22Rv1 (cell line): ENCODE data around the gene MTHFR.

Source experiments
- H3K27ac ChIP-seq: fragments of 450-650 bp; 2 replicates; pipeline ENCODE4 v1.5.1; 2017
- ZFX ChIP-seq: fragments of 450-650 bp; IDR thresholded peaks from 2 replicates; pipeline ENCODE4 v1.6.1; 2017; ENCODE audit warnings: antibody characterized with exemption, borderline replicate concordance
- TF ChIP-seq, protein P1 (sequence below): fragments of 450-650 bp; IDR thresholded peaks from 2 replicates; pipeline ENCODE4 v1.5.1; 2017; ENCODE audit warnings: mild to moderate bottlenecking

Gene MTHFR

DNA sequence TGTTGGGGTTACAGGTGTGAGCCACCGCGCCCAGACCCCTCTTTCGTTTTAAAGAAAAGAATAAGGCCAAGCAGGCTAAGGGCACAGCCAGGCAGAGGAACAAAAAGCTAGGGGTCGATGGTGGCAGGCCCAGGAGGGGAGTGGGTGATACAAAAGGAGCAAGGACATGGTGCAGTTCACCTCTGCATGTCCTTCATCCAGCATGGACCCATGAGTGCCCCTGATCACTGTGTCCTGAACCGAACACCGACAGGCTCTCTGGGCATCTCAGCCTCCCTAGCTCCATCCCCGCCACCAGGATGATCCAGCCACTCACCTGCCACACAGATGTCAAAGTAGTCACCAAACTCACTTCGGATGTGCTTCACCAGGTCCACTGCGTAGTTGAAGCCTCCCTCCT, 5.9 kb downstream of the MTHFR start:
- no peak for TF ChIP-seq ZFX
- TF ChIP-seq, protein P1, sequence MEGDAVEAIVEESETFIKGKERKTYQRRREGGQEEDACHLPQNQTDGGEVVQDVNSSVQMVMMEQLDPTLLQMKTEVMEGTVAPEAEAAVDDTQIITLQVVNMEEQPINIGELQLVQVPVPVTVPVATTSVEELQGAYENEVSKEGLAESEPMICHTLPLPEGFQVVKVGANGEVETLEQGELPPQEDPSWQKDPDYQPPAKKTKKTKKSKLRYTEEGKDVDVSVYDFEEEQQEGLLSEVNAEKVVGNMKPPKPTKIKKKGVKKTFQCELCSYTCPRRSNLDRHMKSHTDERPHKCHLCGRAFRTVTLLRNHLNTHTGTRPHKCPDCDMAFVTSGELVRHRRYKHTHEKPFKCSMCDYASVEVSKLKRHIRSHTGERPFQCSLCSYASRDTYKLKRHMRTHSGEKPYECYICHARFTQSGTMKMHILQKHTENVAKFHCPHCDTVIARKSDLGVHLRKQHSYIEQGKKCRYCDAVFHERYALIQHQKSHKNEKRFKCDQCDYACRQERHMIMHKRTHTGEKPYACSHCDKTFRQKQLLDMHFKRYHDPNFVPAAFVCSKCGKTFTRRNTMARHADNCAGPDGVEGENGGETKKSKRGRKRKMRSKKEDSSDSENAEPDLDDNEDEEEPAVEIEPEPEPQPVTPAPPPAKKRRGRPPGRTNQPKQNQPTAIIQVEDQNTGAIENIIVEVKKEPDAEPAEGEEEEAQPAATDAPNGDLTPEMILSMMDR: no peak

DNA sequence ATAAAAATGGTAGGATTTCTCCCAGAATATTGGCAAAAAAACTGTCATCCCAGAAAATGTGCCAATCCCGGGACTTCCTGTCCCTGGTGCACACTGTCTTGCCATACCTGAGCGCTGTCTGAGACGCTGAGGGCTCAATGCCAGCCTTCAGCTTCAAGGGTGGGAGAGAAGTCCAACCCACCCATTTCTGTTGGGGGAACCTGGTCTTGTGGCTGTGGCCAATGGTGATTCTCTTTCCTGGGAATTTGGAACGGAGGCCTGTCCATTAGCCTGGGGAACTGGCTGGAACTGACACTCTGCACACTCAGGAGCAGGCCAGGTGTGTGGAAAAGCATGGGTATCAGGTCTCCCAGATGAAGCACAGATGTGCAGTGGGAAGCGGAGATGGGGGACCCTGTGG, 6.7 kb downstream of the MTHFR start:
- H3K27ac ChIP-seq: no peak overlapping the region
- TF ChIP-seq, protein P1: no peak
- no peak for TF ChIP-seq ZFX

More for the DNA sequence above, 5.9 kb downstream of the MTHFR start:
- H3K27ac ChIP-seq: no peak overlapping the region

DNA sequence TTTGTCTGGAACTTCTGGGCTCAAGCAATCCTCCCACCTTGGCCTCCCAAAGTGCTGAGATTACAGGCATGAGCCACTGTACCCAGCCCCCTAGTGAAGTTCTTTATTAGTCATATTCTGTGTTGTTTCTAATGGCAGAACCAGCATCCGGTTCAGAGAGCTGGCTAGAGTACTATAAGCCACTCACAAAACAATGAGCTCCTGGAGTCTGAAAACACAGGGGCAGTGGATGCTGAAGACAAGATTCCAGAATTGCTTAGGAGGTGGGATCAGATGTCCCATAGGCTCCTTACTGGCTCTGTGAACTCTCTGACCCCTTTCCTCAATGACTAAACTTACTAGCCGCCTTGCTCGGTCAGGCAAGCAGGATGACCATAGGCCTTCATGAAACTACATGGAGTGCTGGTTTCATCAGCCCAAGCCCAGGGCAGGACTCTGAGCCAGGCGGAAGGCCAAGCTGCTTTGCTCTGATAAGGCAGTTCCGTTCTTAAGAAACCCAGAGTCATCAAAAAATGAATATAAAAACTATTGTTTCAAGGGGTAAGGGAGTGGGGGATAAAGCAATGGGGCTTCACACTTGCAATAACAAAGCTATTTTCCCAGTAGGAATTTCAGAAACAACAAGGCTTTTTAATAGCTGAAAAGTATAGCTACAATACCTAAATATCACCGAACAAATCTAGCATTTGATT, 8.1 kb downstream of the MTHFR start:
- no peak for TF ChIP-seq ZFX
- TF ChIP-seq, protein P1: no peak

DNA sequence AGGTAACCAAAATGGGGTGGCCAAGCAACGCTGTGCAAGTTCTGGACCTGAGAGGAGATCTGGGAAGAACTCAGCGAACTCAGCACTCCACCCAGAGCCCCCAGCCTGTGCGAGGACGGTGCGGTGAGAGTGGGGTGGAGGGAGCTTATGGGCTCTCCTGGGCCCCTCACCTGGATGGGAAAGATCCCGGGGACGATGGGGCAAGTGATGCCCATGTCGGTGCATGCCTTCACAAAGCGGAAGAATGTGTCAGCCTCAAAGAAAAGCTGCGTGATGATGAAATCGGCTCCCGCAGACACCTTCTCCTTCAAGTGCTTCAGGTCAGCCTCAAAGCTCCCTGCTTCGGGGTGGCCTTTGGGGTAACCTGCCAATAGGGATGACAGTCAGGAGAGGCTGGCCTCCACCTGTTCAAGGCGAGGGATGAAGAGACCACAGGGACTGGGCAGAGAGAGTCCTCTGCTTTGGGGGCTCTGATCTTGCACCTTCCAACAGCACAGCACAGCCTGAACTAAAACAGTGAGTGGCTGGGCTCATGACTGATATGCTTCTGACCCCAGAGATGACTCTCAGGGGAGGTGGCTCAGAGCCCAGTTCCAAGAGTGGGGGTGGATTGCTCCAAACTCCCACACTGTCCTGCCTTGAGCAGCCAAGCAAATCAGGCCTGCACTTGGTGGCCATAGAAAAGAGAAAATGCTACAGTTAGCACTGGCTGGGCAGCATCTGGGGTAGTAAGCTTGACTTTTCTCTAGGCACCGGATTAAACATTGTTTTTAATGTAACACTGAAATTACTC, 9.5 kb downstream of the MTHFR start:
- TF ChIP-seq, protein P1: no peak
- no peak for TF ChIP-seq ZFX
- no peak overlapping the region for H3K27ac ChIP-seq

More for the DNA sequence above, 8.1 kb downstream of the MTHFR start:
- no peak overlapping the region for H3K27ac ChIP-seq

DNA sequence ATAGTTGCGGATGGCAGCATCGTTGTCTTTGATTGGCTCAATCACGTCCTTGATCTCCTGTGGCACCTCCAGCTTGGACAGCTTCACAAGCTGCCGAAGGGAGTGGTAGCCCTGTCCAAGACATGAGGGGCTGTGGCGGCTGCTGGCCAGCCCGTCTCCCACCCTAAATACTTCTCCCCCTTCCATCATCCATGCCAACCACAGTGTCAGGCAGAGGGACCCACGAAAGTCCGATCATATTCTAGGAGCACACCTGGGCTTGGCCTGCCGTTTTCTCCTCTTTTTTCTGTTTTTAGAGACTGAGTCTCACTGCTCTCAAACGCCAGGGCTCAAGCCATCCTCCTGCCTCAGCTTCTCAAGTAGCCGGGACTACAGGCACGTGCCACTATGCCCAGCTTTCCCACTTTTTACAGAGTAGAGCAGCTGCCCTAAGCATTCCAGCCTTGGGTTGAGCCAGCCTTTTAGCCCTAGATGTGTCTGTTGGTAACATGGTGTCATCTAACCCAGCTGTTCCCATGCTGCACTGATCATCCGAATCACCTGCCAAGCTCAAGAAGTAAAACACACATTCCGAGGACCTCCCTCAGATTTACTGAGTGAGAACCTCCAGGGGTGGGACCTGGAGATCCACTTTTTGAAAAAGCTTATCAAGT, 10.4 kb downstream of the MTHFR start:
- TF ChIP-seq ZFX: no peak
- TF ChIP-seq, protein P1: no peak
- no peak overlapping the region for H3K27ac ChIP-seq

DNA sequence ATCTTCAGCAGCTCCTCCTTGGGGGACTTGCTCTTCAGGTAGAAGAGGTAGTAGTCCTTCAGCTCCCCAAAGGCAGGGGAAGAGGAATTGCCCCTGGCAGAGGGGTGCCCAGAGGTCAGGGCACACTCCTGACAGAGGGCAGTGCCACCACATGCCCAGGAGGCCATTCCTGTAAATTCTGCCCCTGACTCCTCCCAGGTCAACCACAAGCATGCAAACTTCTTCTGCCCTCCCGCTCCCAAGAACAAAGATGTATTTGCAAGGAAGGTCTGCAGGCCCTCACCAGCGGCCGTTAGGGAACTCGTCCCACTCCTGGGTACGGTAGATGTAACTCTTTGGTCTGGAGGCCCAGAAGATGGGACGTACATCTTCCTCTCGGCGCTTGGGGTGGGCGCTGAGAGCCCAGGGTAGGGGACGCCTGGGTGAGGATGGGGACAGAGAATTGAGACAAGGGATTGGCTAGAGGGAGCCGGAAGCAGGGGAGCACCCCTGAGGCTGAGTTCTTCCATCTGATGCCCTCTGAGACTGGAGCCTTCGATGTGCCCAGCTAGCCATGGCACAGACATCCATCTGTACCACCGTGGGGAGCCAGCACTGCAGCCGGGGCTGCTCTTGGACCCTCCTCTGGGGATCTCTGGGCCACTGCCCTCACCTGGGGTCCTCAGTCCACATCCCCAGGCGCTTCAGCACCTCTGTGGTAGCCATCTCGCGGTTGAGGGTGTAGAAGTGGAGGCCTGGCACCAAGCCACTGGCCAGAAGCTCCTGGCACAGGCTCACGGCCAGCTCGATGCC, 11.1 kb downstream of the MTHFR start:
- H3K27ac ChIP-seq: no peak overlapping the region
- no peak for TF ChIP-seq ZFX
- TF ChIP-seq, protein P1: no peak
